Activated naive CD4-positive, alpha-beta T cell treated with Interleukin-2 at 50 U/mL for 16 hours (primary cell): ENCODE data around the gene DAZL.

Experiments used
- DNase-seq: peaks from one replicate; pipeline ENCODE4 v3.0.0-alpha.2; 2020

The DAZL gene

GRCh38 chr3:16538507-16538906 is 66.7 kb downstream of the DAZL start:
- no peak for DNase-seq

GRCh38 chr3:16536996-16537395 is 68.2 kb downstream of the DAZL start:
- DNase-seq: no peak
